Measurements from ENCODE around the gene ANO2. TPM values are rescaled to one million over a fixed set of nuclear protein-coding genes. Genes with fewer than 3 reads are reported as not detected.

ANO2 gene
- total RNA-seq, 2 donors from 2014 or later, result 2.8 to 9.3 TPM

DNA sequence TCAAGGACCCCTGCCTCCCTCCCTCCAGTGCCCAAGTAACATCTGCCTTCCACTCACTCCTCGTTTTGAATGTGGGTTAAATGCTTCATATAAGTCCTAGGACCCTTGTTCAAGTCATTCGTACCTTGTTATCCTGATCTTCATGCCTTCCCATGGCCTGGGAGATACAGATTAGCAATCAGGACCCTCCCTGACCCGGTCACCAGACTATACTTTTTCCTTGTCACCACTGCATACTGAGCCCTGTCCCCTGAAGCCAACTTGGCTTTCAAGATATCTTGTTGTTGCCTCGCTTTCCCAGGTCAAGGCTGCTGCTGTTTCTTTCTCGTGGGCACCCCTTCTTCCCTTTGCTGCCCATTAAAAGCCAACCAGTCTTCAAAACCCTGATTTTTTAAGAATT, 208.5 kb downstream of the ANO2 start:
- Histone ChIP-seq H3K4me3 (no peak overlapping the region), H3K36me3 (no peaks in the 10 kb centered on the region), H3K27ac (no peak overlapping the region), H3K9me3 (no peaks in the 10 kb centered on the region), H3K4me1 (no peaks in the 10 kb centered on the region), H3K27me3 (no peaks in the 10 kb centered on the region)
- DNase-seq (ENCODE audit: low spot score), result no peak
- TF ChIP-seq, protein P1, sequence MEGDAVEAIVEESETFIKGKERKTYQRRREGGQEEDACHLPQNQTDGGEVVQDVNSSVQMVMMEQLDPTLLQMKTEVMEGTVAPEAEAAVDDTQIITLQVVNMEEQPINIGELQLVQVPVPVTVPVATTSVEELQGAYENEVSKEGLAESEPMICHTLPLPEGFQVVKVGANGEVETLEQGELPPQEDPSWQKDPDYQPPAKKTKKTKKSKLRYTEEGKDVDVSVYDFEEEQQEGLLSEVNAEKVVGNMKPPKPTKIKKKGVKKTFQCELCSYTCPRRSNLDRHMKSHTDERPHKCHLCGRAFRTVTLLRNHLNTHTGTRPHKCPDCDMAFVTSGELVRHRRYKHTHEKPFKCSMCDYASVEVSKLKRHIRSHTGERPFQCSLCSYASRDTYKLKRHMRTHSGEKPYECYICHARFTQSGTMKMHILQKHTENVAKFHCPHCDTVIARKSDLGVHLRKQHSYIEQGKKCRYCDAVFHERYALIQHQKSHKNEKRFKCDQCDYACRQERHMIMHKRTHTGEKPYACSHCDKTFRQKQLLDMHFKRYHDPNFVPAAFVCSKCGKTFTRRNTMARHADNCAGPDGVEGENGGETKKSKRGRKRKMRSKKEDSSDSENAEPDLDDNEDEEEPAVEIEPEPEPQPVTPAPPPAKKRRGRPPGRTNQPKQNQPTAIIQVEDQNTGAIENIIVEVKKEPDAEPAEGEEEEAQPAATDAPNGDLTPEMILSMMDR (IDR thresholded peaks at IDR 0.05), result no peak

DNA sequence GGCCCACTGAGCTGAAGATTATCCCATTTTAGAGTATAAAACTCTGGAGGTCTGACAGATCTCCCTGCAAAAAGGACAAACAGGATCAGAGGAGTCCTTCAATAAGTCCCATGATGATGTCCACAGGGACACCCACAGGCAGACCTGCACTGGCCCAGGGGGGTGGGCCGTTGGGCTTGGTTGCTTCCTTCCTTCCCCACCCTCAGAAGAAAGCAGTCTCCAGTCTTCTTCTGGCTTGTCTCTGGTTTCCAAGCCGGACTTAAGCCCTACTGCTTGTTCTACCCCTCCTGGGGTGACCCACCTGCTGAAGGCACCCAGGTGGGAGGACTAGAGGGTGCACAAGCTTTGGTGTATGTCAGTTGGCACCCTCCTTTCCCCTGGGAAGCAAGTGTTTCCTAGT, 209.0 kb downstream of the ANO2 start:
- Histone ChIP-seq H3K9me3 (no peaks in the 10 kb centered on the region), H3K27me3 (no peaks in the 10 kb centered on the region), H3K4me3 (no peak overlapping the region), H3K36me3 (no peaks in the 10 kb centered on the region), H3K27ac (no peak overlapping the region), H3K4me1 (no peaks in the 10 kb centered on the region)
- TF ChIP-seq, protein P1 (IDR thresholded peaks at IDR 0.05), result no peak
- no peak for DNase-seq (ENCODE audit: low spot score)

- H3K4me3 ChIP-seq, result no peak overlapping the region
- H3K36me3 ChIP-seq, result no peaks in the 10 kb centered on the region
- H3K4me1 ChIP-seq, result no peaks in the 10 kb centered on the region
- TF ChIP-seq, protein P1 (IDR thresholded peaks at IDR 0.05), result no peak
- no peaks in the 10 kb centered on the region for H3K27me3 ChIP-seq
- no peak for DNase-seq (ENCODE audit: low spot score)
- H3K27ac ChIP-seq, result no peak overlapping the region
- H3K9me3 ChIP-seq, result no peaks in the 10 kb centered on the region
These were observed 211.1 kb downstream of the ANO2 start for GRCh38 chr12:5733916-5734315.

GRCh38 chr12:5733136-5733755, 211.8 kb downstream of the ANO2 start:
- Histone ChIP-seq H3K27ac (no peak overlapping the region), H3K27me3 (no peaks in the 10 kb centered on the region), H3K36me3 (no peaks in the 10 kb centered on the region), H3K9me3 (no peaks in the 10 kb centered on the region), H3K4me3 (no peak overlapping the region), H3K4me1 (no peaks in the 10 kb centered on the region)
- TF ChIP-seq, protein P1 (IDR thresholded peaks at IDR 0.05), result no peak
- no peak for DNase-seq (ENCODE audit: low spot score)

DNA sequence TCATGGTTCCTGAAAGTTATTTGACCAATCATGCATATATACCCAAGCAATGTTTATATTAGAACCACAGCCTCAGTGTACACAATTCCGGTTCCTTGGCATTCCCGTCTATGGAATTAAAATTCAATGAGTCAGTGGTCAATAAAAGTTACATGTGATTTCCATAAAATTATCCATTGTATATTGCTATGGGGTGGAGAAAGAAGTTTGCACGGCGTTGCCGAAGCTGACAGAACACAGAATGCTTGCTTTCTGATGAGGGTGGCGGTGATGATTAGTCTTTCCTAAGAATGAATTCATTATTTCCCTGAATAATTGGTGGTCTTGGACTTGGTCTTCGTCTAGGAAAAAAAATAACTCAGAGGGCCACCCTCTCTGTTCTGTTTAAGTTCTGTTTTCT, 214.1 kb downstream of the ANO2 start:
- Histone ChIP-seq H3K4me3 (no peak overlapping the region), H3K27ac (no peak overlapping the region), H3K36me3 (no peaks in the 10 kb centered on the region), H3K4me1 (no peaks in the 10 kb centered on the region), H3K9me3 (no peaks in the 10 kb centered on the region), H3K27me3 (no peaks in the 10 kb centered on the region)
- TF ChIP-seq, protein P1 (IDR thresholded peaks at IDR 0.05), result no peak
- no peak for DNase-seq (ENCODE audit: low spot score)

DNA sequence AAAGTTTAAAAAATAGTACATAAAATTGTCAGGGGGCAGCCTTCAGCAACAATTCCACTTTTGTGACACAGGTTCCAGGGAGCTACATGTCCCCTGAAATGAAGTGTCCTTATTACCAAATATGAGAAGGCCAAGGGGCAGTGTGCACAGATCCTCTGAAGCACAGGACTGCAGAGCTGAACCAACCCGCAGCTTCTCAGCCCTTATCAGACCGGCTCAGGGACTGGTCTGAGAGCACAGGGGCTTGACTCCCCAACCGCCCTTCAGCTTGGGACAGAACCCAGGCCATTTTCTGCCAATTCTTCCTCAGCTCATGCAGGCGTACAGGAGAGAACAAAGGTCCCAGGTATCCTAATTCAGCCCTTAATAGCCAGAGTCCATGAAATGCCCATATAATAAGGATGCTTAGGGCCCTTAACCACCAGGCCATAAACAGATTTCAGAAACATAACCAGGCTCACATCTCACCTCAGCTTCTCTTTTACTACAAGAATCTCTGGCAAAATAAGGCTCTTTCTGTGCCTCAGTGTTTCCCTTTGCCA, 221.3 kb downstream of the ANO2 start:
- Histone ChIP-seq H3K27ac (no peak overlapping the region), H3K4me3 (no peak overlapping the region), H3K27me3 (no peaks in the 10 kb centered on the region), H3K4me1 (no peaks in the 10 kb centered on the region), H3K9me3 (no peaks in the 10 kb centered on the region), H3K36me3 (no peaks in the 10 kb centered on the region)
- TF ChIP-seq, protein P1 (IDR thresholded peaks at IDR 0.05), result no peak
- DNase-seq (ENCODE audit: low spot score), result no peak

Data from right atrium auricular region (tissue), 2 donors.